ENCODE measurements around the gene GSTM2.

The GSTM2 gene

GRCh38 chr1:109716570-109717090 is 48.8 kb downstream of the GSTM2 start:
- no peak for DNase-seq (ENCODE audit: low read depth)

GRCh38 chr1:109717729-109718128 is 49.9 kb downstream of the GSTM2 start:
- DNase-seq (ENCODE audit: low read depth), result no peak

GRCh38 chr1:109718495-109718894 is 50.6 kb downstream of the GSTM2 start:
- no peak for DNase-seq (ENCODE audit: low read depth)

GRCh38 chr1:109719337-109719837 is 51.5 kb downstream of the GSTM2 start:
- DNase-seq (ENCODE audit: low read depth), result peak; percentile 24

GRCh38 chr1:109721042-109721441 is 53.2 kb downstream of the GSTM2 start:
- DNase-seq (ENCODE audit: low read depth), result no peak

GRCh38 chr1:109721971-109722370 is 54.1 kb downstream of the GSTM2 start:
- no peak for DNase-seq (ENCODE audit: low read depth)

GRCh38 chr1:109722908-109723691 is 55.2 kb downstream of the GSTM2 start:
- DNase-seq (ENCODE audit: low read depth), result no peak

All from fibroblast of the conjunctiva (primary cell).